D721Med (cell line): ENCODE data around the gene AHNAK2.

Source experiments
- DNase-seq: peaks from one replicate; pipeline ENCODE4 v3.0.0; 2011; ENCODE audit warnings: low spot score; ENCODE audit not compliant: insufficient read length
- FAIRE-seq: peaks from 2 replicates; lab custom pipeline; 2011; peaks lifted over from hg19 to GRCh38; lab: Jason Lieb, UNC
- CTCF ChIP-seq: IDR thresholded peaks from 2 replicates; pipeline ENCODE4 v1.5.1; 2012; ENCODE audit warnings: mild to moderate bottlenecking, control low read depth; ENCODE audit not compliant: insufficient read depth; ENCODE audit errors: missing control alignments

Gene AHNAK2

GRCh38 chr14:104971447-104972240 lies 6.5 kb downstream of the AHNAK2 start:
- DNase-seq (no peak), FAIRE-seq (no peak)
- TF ChIP-seq CTCF = no peak

- FAIRE-seq (no peak), DNase-seq (no peak)
- TF ChIP-seq CTCF = no peak
Measured at GRCh38 chr14:104970231-104971068, 7.7 kb downstream of the AHNAK2 start.

GRCh38 chr14:104969741-104970230 lies 8.4 kb downstream of the AHNAK2 start:
- TF ChIP-seq CTCF = no peak
- DNase-seq (no peak), FAIRE-seq (no peak)

- no peak for DNase-seq
- FAIRE-seq = no peak
- TF ChIP-seq CTCF = no peak
Measured at GRCh38 chr14:104968541-104969401, 9.4 kb downstream of the AHNAK2 start.

GRCh38 chr14:104968153-104968527 lies 10.0 kb downstream of the AHNAK2 start:
- no peak for DNase-seq
- no peak for FAIRE-seq
- TF ChIP-seq CTCF = no peak

- no peak for TF ChIP-seq CTCF
- FAIRE-seq = no peak
- no peak for DNase-seq
Measured at GRCh38 chr14:104967386-104968152, 10.6 kb downstream of the AHNAK2 start.
